ENCODE results near the gene IQGAP3. TPM values are rescaled to one million over a fixed set of nuclear protein-coding genes. Genes with fewer than 3 reads are reported as not detected.
A peak's percentile ranks its signal among the peaks of the same experiment; 100 is the strongest.

IQGAP3 gene
- total RNA-seq, 2 donors from 2014 or later, result 13.6 to 57.9 TPM

DNA sequence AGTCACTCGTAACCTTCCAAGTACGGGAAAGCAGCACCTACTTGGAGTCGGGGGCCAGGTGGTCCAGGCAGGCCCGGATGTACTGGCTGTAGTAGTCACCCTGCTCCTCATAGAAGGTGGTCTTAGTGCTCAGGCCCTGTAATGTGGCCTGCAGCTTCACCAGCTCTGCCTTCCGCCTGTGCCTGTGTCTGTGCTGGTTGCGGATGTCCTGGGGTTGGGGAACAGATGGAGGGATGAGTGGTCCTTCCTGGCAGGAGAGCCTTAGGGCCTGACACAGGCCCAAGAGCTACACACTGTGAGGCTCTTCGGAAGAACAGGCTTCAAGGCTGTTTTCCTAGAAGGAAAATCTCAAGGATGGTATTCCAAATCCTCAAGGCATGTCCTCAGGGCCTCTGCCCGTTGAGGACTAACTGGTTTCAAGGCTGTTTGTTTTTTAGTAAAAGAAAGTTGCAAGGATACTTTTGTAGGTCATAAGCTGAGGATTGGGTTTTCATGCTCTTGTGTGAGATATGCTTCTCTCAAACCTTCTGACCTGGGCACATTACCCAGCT lies 43.4 kb downstream of the IQGAP3 start:
- Histone ChIP-seq H3K27me3 (no peaks in the 10 kb centered on the region), H3K36me3 (no peaks in the 10 kb centered on the region), H3K4me1 (no peaks in the 10 kb centered on the region), H3K4me3 (no peak overlapping the region), H3K9me3 (no peaks in the 10 kb centered on the region), H3K9ac (ENCODE audit: low read depth in 2 of 2, low read length in 2 of 2) (no peak overlapping the region), H3K27ac (no peak overlapping the region)
- no peak for DNase-seq
- intact Hi-C loops (cut with DNase I), result no loop called here
- TF ChIP-seq, protein P1, sequence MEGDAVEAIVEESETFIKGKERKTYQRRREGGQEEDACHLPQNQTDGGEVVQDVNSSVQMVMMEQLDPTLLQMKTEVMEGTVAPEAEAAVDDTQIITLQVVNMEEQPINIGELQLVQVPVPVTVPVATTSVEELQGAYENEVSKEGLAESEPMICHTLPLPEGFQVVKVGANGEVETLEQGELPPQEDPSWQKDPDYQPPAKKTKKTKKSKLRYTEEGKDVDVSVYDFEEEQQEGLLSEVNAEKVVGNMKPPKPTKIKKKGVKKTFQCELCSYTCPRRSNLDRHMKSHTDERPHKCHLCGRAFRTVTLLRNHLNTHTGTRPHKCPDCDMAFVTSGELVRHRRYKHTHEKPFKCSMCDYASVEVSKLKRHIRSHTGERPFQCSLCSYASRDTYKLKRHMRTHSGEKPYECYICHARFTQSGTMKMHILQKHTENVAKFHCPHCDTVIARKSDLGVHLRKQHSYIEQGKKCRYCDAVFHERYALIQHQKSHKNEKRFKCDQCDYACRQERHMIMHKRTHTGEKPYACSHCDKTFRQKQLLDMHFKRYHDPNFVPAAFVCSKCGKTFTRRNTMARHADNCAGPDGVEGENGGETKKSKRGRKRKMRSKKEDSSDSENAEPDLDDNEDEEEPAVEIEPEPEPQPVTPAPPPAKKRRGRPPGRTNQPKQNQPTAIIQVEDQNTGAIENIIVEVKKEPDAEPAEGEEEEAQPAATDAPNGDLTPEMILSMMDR (IDR thresholded peaks at IDR 0.05), result no peak

DNA sequence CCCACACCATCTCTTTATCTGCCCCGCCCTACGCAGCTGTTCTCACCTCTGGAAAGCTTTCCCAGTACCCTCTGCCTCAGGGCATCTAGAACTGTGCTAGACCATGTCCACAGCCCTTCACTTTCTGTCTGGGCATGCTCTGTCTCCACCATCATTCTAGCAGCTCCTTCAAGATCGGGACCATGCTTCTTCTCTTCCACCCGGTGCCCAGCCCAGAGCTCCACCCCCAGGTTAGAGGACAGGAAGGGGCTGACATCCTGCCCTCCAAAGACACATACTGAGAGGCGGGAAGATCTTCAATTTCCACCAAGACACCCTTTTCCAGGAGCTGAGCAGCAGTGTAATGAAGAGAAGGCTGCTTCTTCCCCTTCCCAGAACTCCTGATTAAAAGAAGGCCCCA lies 44.1 kb downstream of the IQGAP3 start:
- no peak overlapping the region for H3K27ac ChIP-seq
- no peaks in the 10 kb centered on the region for H3K27me3 ChIP-seq
- intact Hi-C loops (cut with DNase I), result no loop called here
- H3K36me3 ChIP-seq, result no peaks in the 10 kb centered on the region
- no peak for DNase-seq
- no peaks in the 10 kb centered on the region for H3K9me3 ChIP-seq
- no peak overlapping the region for H3K4me3 ChIP-seq
- no peak overlapping the region for H3K9ac ChIP-seq (ENCODE audit: low read depth in 2 of 2, low read length in 2 of 2)
- TF ChIP-seq, protein P1 (IDR thresholded peaks at IDR 0.05), result no peak
- no peaks in the 10 kb centered on the region for H3K4me1 ChIP-seq

DNA sequence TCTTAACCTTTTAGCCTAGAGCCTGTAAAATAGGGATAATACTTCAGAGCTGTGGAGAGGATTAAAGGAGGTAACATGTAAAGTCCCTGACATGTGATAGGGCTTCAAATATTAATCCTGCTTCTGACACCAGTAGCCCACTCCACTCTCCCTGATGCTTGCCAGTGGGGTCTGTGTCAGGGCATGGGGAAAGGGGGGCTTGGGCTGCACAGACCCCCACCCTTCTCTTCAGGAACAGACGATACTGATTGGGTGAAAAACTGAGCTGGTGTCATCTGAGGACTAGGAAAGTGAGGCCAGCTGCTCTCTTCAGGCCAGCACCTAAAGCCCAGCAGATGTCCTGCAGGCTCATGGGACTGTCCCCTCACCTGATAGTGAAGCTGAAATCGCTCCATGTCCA lies 44.8 kb downstream of the IQGAP3 start:
- intact Hi-C loops (cut with DNase I), result no loop called here
- TF ChIP-seq, protein P1 (IDR thresholded peaks at IDR 0.05), result no peak
- no peak for DNase-seq

DNA sequence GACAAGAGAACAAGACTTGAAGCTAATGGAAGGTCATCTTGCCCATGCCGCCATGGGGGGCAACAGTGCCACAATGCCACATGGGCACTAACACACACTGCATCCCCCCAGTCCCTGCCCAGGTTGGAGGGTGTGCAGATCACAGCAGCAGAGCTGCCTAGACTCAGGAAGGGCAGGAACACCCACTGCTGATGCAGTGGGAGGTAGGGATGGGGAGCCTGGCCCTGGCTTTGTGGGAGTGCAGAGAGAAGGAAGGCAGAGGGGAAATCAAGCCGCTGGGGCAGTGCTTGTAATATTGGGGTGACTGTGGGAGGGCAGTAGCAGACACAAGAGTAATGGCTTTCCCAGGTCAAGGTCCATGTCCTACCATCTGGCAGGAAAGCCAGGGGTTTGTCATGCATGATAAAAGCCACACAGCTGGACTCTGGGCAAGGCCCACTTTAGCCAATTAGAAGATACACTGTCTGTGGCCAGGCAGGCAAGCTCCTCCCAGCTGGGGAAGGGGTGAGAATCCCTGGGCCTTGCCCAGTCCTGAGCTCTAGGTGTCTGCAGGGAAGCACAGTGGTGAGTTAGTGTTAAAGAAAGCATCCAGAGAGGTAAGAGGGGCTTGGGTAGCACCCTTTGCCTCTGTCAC lies 46.4 kb downstream of the IQGAP3 start:
- DNase-seq, result no peak
- intact Hi-C loops (cut with DNase I), result no loop called here

More for the DNA sequence above, 44.8 kb downstream of the IQGAP3 start:
- Histone ChIP-seq H3K4me1 (no peaks in the 10 kb centered on the region), H3K9me3 (no peaks in the 10 kb centered on the region), H3K36me3 (no peaks in the 10 kb centered on the region), H3K9ac (ENCODE audit: low read depth in 2 of 2, low read length in 2 of 2) (no peak overlapping the region), H3K27ac (no peak overlapping the region), H3K4me3 (no peak overlapping the region), H3K27me3 (no peaks in the 10 kb centered on the region)

DNA sequence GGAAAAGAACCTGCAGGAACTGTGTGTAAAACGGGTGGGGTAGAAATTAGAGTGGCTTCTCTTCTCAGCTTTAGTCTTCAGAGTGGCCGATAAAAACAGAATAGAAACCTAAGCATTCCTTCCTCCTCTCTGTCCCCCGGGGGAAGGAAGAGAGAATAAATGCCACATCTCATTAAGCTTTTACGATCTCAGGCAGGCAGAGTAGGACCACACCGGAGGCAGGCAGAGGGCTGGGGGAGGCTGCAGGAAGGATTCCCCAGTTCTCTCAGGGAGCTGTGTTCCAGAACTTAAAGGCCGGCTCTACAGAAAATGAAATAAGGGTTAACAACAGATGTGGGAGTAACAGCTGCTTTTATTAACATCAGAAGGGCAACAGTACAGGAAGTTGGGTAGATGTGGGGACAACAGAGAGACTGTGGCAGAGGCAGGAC lies 47.3 kb downstream of the IQGAP3 start:
- no peaks in the 10 kb centered on the region for H3K27me3 ChIP-seq
- H3K9me3 ChIP-seq, result no peaks in the 10 kb centered on the region
- no peak overlapping the region for H3K4me3 ChIP-seq
- TF ChIP-seq, protein P1 (IDR thresholded peaks at IDR 0.05), result no peak
- H3K27ac ChIP-seq, result peak overlapping the region; percentile 2
- DNase-seq, result no peak
- intact Hi-C loops (cut with DNase I), result no loop called here
- no peaks in the 10 kb centered on the region for H3K4me1 ChIP-seq
- no peaks in the 10 kb centered on the region for H3K36me3 ChIP-seq
- peak overlapping the region in 1 of 2 donors; percentile 37 for H3K9ac ChIP-seq (ENCODE audit: low read depth in 2 of 2, low read length in 2 of 2)

More for the DNA sequence above, 46.4 kb downstream of the IQGAP3 start:
- Histone ChIP-seq H3K9ac (ENCODE audit: low read depth in 2 of 2, low read length in 2 of 2) (no peak overlapping the region), H3K27me3 (no peaks in the 10 kb centered on the region), H3K4me3 (no peak overlapping the region), H3K4me1 (no peaks in the 10 kb centered on the region), H3K27ac (no peak overlapping the region), H3K9me3 (no peaks in the 10 kb centered on the region), H3K36me3 (no peaks in the 10 kb centered on the region)
- TF ChIP-seq, protein P1 (IDR thresholded peaks at IDR 0.05), result no peak
